A673 (cell line): ENCODE data around the gene PAQR7.

ENCODE experiments used
- EZH2 ChIP-seq: fragments of 200-600 bp; sonication (generic); IDR thresholded peaks from 2 replicates; pipeline ENCODE4 v1.6.1; 2017; ENCODE audit warnings: borderline replicate concordance, low read depth, mild to moderate bottlenecking, mixed read lengths, antibody characterized with exemption, low read length; ENCODE audit not compliant: poor library complexity, severe bottlenecking
- TF ChIP-seq, protein P1 (sequence below): fragments of 300-800, 200-600 bp; sonication (generic); conservative IDR thresholded peaks from 2 replicates; pipeline ENCODE4 v1.5.1; 2017; ENCODE audit warnings: low read depth, mild to moderate bottlenecking, antibody characterized with exemption, low read length, moderate library complexity, mixed read lengths

DNA sequence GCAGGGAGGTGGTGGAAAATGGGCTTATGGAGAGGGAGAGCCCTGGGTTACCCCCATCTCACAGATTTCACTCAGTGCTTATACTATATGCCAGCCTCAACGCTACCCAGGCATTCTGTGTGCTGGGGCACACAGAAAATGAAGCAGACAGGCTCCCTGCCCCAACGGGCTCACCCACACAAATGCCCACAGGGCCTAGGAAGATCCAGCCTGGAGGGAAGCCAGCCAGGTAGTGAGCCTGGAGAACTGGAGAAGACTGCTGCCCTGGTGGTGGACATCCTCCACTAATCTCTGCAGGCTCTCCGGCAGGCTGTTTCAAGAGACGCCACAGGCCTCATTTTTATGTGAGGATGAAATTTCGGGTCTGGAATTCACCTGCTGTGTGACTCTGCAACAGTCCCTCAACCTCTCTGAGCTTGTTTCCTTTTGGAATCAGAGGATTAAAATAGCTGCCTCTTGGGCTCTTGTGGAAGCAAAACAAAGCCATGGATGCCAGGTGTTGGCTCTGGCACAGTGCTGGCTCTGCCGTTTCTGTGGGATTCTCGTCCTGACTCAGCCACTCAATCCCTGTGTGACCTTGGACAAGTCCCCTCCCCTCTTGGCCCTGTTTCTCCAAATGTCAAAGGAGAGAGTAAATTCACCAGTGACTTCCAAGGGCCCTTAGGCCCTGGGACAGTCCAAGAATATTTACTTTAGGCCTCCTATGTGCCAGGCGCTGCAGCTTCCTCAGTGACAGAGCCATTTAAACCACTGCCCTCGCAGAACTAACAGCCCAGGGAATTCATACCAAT, 3.6 kb downstream of the PAQR7 start:
- no peak for TF ChIP-seq EZH2
- TF ChIP-seq, protein P1, sequence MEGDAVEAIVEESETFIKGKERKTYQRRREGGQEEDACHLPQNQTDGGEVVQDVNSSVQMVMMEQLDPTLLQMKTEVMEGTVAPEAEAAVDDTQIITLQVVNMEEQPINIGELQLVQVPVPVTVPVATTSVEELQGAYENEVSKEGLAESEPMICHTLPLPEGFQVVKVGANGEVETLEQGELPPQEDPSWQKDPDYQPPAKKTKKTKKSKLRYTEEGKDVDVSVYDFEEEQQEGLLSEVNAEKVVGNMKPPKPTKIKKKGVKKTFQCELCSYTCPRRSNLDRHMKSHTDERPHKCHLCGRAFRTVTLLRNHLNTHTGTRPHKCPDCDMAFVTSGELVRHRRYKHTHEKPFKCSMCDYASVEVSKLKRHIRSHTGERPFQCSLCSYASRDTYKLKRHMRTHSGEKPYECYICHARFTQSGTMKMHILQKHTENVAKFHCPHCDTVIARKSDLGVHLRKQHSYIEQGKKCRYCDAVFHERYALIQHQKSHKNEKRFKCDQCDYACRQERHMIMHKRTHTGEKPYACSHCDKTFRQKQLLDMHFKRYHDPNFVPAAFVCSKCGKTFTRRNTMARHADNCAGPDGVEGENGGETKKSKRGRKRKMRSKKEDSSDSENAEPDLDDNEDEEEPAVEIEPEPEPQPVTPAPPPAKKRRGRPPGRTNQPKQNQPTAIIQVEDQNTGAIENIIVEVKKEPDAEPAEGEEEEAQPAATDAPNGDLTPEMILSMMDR = no peak
